Suprapubic skin (tissue), 4 donors: ENCODE measurements around the gene TLE4.

Experiments
- CTCF ChIP-seq, 2 donors: fragments of 200-600 bp in 1 of 2; fragments of 450-650 bp in 1 of 2; sonication (generic) in 1 of 2; IDR thresholded peaks; one replicate each; pipeline ENCODE4 v1.5.1; 2016 to 2019; ENCODE audit warnings: antibody characterized with exemption in 2 of 2, mild to moderate bottlenecking in 1 of 2, moderate library complexity in 1 of 2
- EP300 ChIP-seq: sonication (generic); formaldehyde crosslinking; IDR thresholded peaks from one replicate; pipeline ENCODE4 v1.6.1; 2017; ENCODE audit warnings: antibody characterized with exemption
- POLR2A ChIP-seq, 2 donors: fragments of 450-650 bp; IDR thresholded peaks; one replicate each; pipeline ENCODE4 v1.6.1; 2017; ENCODE audit warnings: antibody characterized with exemption in 2 of 2, mild to moderate bottlenecking in 2 of 2, moderate library complexity in 2 of 2
- POLR2AphosphoS5 ChIP-seq, 3 donors: sonication (generic); formaldehyde crosslinking; IDR thresholded peaks; one replicate each; pipeline ENCODE4 v1.6.1; 2017; ENCODE audit warnings: antibody characterized with exemption in 3 of 3

DNA sequence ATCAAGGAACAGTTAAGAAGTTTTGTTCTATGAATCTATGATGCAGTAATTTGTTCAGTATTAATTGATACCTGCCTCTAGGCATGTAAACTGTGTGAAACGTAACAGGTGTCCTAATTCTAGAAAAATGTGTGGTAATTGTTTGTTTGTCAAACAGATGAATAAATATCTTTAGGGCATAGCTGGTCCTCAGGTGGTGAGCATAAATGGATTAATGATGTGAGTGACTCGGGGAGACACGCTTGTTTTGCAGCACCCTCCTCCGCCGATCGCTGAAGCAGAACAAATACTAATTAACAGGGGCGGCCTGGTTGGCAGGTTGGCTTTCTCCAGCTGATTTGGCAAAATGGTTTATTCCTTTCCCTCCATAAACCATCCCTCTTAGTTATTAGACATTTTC is 88.8 kb downstream of the TLE4 start:
- TF ChIP-seq EP300 (no peak), POLR2A (IDR thresholded peaks at IDR 0.05) (no peak), POLR2AphosphoS5 (IDR thresholded peaks at IDR 0.05) (no peak), CTCF (IDR thresholded peaks at IDR 0.05) (no peak)
